GM12892 (cell line): Measurements from ENCODE around the gene MAGI2.

Experiments
- POLR2A ChIP-seq: IDR thresholded peaks from 2 replicates; pipeline ENCODE4 v1.6.1; 2011; ENCODE audit warnings: low read depth, low read length, control low read depth
- POLR2AphosphoS5 ChIP-seq: IDR thresholded peaks from 2 replicates; pipeline ENCODE4 v1.6.1; 2011; ENCODE audit warnings: low read depth, low read length, control low read depth
- TAF1 ChIP-seq: IDR thresholded peaks from 2 replicates; pipeline ENCODE4 v1.6.1; 2011; ENCODE audit warnings: low read depth, mild to moderate bottlenecking, control low read depth, low read length, borderline replicate concordance

DNA sequence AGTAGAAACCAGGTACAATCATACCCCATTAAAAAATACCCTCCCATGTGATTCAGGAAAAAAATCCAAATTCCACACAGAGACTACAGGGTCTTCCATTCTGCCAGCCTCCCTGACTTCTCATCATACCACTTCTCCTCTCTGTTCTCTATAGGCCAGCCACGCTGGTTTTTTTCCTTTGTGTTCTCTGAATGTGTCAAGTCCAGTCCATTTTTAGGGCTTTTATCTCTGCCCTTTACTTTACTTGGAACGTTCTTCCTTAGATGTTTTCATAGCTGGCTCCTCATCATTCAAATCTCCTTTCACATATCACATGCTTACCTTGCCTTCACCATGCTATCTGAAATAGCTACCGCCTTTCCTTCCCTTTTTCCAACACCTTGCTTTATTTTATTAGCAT, 1057.3 kb downstream of the MAGI2 start:
- TF ChIP-seq POLR2A (no peak), POLR2AphosphoS5 (no peak), TAF1 (no peak)
